GM12864 (cell line): ENCODE results near the gene ST7L.

Experiments
- DNase-seq: peaks from one replicate; pipeline ENCODE4 v3.0.0-alpha.2; 2011; ENCODE audit warnings: low read depth
- H3K4me3 ChIP-seq: 2 replicates; pipeline ENCODE4 v1.5.1; 2011; ENCODE audit warnings: mild to moderate bottlenecking, low read depth, low read length, control low read depth
- CTCF ChIP-seq: IDR thresholded peaks from 2 replicates; pipeline ENCODE4 v1.5.1; 2011; ENCODE audit warnings: low read depth, mild to moderate bottlenecking, moderate library complexity, low read length, control low read depth, inconsistent platforms; ENCODE audit errors: missing control alignments

The ST7L gene

DNA sequence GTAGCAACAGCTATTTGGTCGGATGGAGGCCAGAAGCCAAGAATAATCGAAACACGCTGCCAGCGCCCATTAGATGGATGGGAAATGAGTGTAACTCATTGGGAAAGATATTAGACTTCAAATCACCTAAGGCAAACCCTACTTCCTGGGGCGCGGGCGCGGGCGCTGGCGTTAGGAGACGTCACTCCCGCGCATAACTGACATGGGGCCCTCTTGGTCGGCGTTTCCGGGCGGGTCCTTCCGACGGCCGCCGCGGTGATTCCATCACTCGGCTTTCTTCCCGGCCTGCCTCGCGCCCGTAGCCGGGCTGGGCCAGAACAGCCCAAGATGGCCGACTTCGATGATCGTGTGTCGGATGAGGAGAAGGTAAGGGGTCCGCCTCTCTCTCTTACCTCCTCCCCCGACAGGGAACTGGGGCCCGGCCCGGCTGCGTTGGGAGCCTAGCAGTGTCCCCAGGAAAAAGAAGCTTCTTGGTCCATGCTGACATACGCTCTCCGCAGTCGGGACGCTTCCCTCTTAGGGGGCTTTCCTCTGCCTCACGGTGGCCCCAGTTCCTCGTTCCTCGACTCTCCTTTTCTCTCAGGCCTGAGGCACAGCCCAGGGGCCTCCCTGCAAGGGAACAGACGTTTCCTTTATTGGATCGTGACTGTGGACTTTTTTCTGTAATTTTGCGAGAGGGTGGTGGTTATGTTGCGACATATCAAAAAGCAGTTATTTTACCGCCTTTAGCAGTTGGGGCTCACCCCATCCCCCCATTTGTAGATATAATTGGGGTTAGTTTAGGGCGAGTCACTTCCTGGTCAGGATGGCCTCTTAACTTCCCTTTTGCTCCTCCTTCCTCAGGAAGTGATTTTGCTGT, 806 bp upstream of the ST7L start, which contains the start of gene CAPZA1:
TSS of gene CAPZA1 (plus strand) at position 315 of the 859 bp plus-strand sequence. CDS start at position 328, 13 bp downstream.
- peak within 1 kb of the TSS; percentile 99 for H3K4me3 ChIP-seq
- DNase-seq = peak; percentile 73
- no peak for TF ChIP-seq CTCF

DNA sequence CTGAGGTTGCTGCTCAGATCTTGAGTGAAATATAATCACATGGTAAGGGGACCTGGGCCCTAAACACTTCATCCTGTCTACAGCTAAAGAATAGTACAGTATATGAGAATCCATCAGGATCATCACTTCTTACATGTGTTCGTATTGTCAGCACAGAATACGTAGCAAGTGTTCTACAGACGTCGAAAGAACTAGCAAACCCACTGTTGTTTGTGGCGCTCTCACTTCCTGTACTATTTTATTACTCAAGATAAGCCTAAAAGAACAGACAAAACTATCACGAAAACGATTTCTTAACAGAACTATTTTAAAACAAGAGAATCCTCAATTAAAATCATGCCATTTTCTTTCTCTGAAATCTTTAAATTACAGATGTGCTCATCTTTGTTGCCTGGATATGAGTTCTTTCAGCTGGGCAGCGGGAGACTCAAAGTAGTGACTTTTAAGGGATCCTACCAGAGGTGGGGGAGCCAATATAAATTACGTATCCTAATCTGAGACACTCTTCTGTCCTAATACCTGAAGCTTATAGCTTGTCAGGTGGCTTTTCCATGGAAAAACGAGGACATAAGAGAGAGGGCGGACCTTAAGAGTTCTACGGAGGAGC, 724 bp downstream of the ST7L start:
- peak overlapping the region; percentile 99 for H3K4me3 ChIP-seq
- TF ChIP-seq CTCF = no peak
- DNase-seq = no peak

- no peak for DNase-seq
- peak; percentile 39 for TF ChIP-seq CTCF
- H3K4me3 ChIP-seq = no peak overlapping the region
Observed at GRCh38 chr1:112614460-112615065, 4.4 kb downstream of the ST7L start.

DNA sequence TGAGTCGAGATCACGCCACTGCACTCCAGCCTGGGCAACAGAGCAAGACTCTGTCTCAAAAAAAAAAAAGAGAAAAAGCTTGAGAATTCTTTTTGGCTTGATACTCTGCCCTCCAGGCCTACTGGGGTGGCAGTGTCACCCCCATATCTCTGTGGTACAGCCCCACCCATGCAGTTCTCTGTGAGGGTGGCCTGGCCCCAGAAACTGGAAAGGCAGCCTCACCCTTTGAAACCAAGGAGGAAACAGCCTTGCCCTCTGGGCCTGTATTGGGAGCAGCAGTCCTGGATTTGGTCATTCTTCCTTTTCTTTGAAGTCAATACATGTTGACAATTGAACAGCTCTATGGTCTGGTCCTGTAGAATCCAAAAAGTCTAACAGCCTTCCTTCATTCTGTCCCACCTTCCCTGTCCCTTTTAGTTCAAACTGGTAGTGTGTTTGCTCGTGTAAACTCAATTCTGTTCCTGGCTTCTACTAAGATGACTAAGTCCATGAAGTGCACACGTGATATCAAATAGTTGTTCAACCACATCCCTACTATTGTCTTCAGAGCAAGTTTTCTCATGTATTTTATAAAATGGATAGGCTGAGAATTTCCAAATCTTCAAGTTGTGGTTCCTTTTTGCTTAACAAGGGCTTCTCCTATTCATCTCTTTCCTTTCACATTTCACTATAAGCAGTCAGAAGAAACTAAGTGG, 13.2 kb downstream of the ST7L start:
- TF ChIP-seq CTCF = no peak
- H3K4me3 ChIP-seq = no peak overlapping the region
- DNase-seq = no peak

- no peak for DNase-seq
- TF ChIP-seq CTCF = no peak
- H3K4me3 ChIP-seq = no peak overlapping the region
Observed at GRCh38 chr1:112603541-112603940, 15.4 kb downstream of the ST7L start.

DNA sequence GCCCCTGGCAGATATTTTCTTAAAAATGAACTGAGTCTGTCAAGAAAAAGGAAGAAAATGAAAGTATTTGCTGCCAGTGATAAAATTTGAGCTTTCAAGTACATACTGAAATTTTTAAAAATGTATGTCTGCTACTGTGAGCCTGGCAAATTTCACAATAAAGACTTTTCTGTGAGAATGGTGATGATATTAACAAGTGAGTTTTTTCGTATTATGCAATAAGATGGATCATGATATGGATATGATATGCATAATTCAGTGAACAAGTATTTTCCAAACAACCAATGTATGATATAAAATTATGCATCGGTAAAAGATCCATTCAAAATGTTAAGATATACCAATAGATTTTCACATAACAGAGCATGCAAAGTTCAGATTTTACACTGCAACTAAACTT, 15.9 kb downstream of the ST7L start:
- no peak overlapping the region for H3K4me3 ChIP-seq
- no peak for DNase-seq
- TF ChIP-seq CTCF = no peak
